K562 (cell line): Measurements from ENCODE around the gene CTSL. TPM values are rescaled to one million over a fixed set of nuclear protein-coding genes. Genes with fewer than 3 reads are reported as not detected.

ENCODE experiments used
- ATF2 ChIP-seq: sonication (generic); formaldehyde crosslinking; IDR thresholded peaks from 2 replicates; pipeline ENCODE4 v1.8.1; 2022; ENCODE audit warnings: missing genetic modification reagents
- BRCA1 ChIP-seq, 2 experiments: fragments of 450-650 bp in 1 of 2; sonication (generic) in 1 of 2; formaldehyde crosslinking in 1 of 2; IDR thresholded peaks; 2 replicates each; pipeline versions ENCODE4 v1.5.0 to v1.6.1; 2017 to 2020; ENCODE audit warnings: mild to moderate bottlenecking in 1 of 2, missing genetic modification reagents in 1 of 2
- E2F5 ChIP-seq: sonication (generic); formaldehyde crosslinking; IDR thresholded peaks from 2 replicates; pipeline ENCODE4 v1.8.0; 2022; ENCODE audit warnings: mild to moderate bottlenecking, missing genetic modification reagents
- ETV5 ChIP-seq: sonication (generic); formaldehyde crosslinking; IDR thresholded peaks from 2 replicates; pipeline ENCODE4 v1.4.0; 2020; ENCODE audit warnings: low read depth, mild to moderate bottlenecking, missing genetic modification reagents
- EWSR1 ChIP-seq: fragments of 450-650 bp; IDR thresholded peaks from 2 replicates; pipeline ENCODE4 v1.6.1; 2018; ENCODE audit warnings: borderline replicate concordance, mild to moderate bottlenecking, low read depth, moderate library complexity; ENCODE audit not compliant: partially characterized antibody
- FIP1L1 ChIP-seq: fragments of 200-400 bp; formaldehyde crosslinking; IDR thresholded peaks from 2 replicates; pipeline ENCODE4 v1.6.1; 2018; ENCODE audit warnings: mild to moderate bottlenecking, low read depth, low read length; ENCODE audit not compliant: poor library complexity, severe bottlenecking
- FOXJ3 ChIP-seq: sonication (generic); formaldehyde crosslinking; IDR thresholded peaks from 2 replicates; pipeline ENCODE4 v1.4.0; 2020; ENCODE audit warnings: mild to moderate bottlenecking, missing genetic modification reagents
- GATA2 ChIP-seq: sonication (generic); formaldehyde crosslinking; IDR thresholded peaks from 2 replicates; pipeline ENCODE4 v1.4.0; 2020; ENCODE audit warnings: mild to moderate bottlenecking, missing genetic modification reagents
- MCM5 ChIP-seq: fragments of 450-650 bp; IDR thresholded peaks from 2 replicates; pipeline ENCODE4 v1.6.1; 2016; ENCODE audit warnings: low read depth
- MYC ChIP-seq, 2 experiments: fragments of 250-450 bp in 1 of 2; sonication (Bioruptor Pico) in 1 of 2; IDR thresholded peaks; 2 replicates each; pipeline versions ENCODE4 v1.5.1 to v1.6.1; 2012 to 2021; ENCODE audit warnings: low read depth in 2 of 2, borderline replicate concordance in 1 of 2, improper control_type of control experiment in 1 of 2, low read length in 1 of 2, mild to moderate bottlenecking in 1 of 2, moderate library complexity in 1 of 2
- SMAD1 ChIP-seq: fragments of 150-350 bp; IDR thresholded peaks from 2 replicates; pipeline ENCODE4 v1.6.1; 2014; ENCODE audit warnings: low read length, low read depth; ENCODE audit not compliant: partially characterized antibody
- TCF7L2 ChIP-seq: fragments of 150-350 bp; IDR thresholded peaks from 2 replicates; pipeline ENCODE4 v1.6.1; 2016; ENCODE audit warnings: low read depth, mild to moderate bottlenecking, low read length, moderate library complexity
- TFE3 ChIP-seq: fragments of 450-650 bp; formaldehyde crosslinking; IDR thresholded peaks from 2 replicates; pipeline ENCODE4 v1.4.0; 2020; ENCODE audit warnings: mild to moderate bottlenecking, mixed read lengths
- TRIM25 ChIP-seq: fragments of 450-650 bp; IDR thresholded peaks from 2 replicates; pipeline ENCODE4 v1.7.0; 2016; ENCODE audit warnings: borderline replicate concordance
- USF2 ChIP-seq: sonication (generic); formaldehyde crosslinking; IDR thresholded peaks from 2 replicates; pipeline ENCODE4 v1.5.0; 2020; ENCODE audit warnings: missing genetic modification reagents
- ZBTB9 ChIP-seq: fragments of 450-650 bp; formaldehyde crosslinking; IDR thresholded peaks from 2 replicates; pipeline ENCODE4 v1.4.0; 2020; ENCODE audit warnings: mild to moderate bottlenecking, moderate library complexity
- ZC3H4 ChIP-seq: sonication (generic); formaldehyde crosslinking; IDR thresholded peaks from 2 replicates; pipeline ENCODE4 v1.9.0; 2021; ENCODE audit warnings: missing genetic modification reagents, borderline replicate concordance
- ZNF436 ChIP-seq: fragments of 250-450, 450-650 bp; sonication (Bioruptor Pico); formaldehyde crosslinking; IDR thresholded peaks from 2 replicates; pipeline ENCODE4 v1.7.0; 2020; ENCODE audit warnings: mild to moderate bottlenecking
- ZNF561 ChIP-seq: fragments of 450-650 bp; formaldehyde crosslinking; conservative IDR thresholded peaks from 2 replicates; pipeline ENCODE4 v1.4.0; 2020; ENCODE audit warnings: mild to moderate bottlenecking, moderate library complexity
- ZNF766 ChIP-seq: fragments of 200-800 bp; sonication (Bioruptor generic); conservative IDR thresholded peaks from 2 replicates; pipeline ENCODE4 v1.6.1; 2016; ENCODE audit warnings: missing genetic modification characterization, missing compliant biosample characterization
- polyA plus RNA-seq, 8 experiments: library from polyadenylated mRNA; depleted of rRNA in 4 of 8; stranded (reverse) in 5 of 8; unstranded in 3 of 8; fragments of >200 nt; fragmentation: Nextera tagmentation in 2 of 8; fragmentation: Illumina TruSeq in 1 of 8; extraction: Ambion mirVana in 2 of 8; extraction: Trizol in 1 of 8; gene quantifications; 2 replicates each; pipeline versions ENCODE4 v1.2.1 to v1.2.3, GENCODE V29; 2011 to 2014; ENCODE audit warnings: inconsistent platforms in 1 of 8, missing spikeins in 1 of 8
- total RNA-seq, 7 experiments: library from RNA; depleted of rRNA in 6 of 7; stranded (reverse); fragments of >200 nt in 6 of 7; fragmentation: Illumina TruSeq in 2 of 7; extraction: Trizol in 2 of 7; gene quantifications; 2 replicates each; pipeline versions ENCODE4 v1.2.1 to v1.2.3, GENCODE V29; 2011 to 2021; ENCODE audit warnings: low replicate concordance in 1 of 7

Gene CTSL
- total and polyA plus RNA-seq, 9 of the 15 experiments (the other 6 are each of a cell fraction or from before 2014, with no cell fraction given), result 55.9 to 165 (median 93.7) TPM

GRCh38 chr9:87714819-87715218 is 11.1 kb upstream of the CTSL start (continued):
- TF ChIP-seq ZNF436 (CRISPR knock-in tag), result no peak
- TF ChIP-seq ATF2 (CRISPR knock-in tag), result no peak
- no peak for TF ChIP-seq SMAD1
- no peak for TF ChIP-seq MCM5
- TF ChIP-seq ZNF766 (CRISPR knock-in tag), result peak; percentile 83
- TF ChIP-seq E2F5, result no peak
- TF ChIP-seq BRCA1 (IDR thresholded peaks at IDR 0.05), result no peak
- TF ChIP-seq BRCA1 (CRISPR knock-in tag; IDR thresholded peaks at IDR 0.05), result no peak
- peak; percentile 39; the same call in 1 of the 2 replicates for TF ChIP-seq GATA2
- no peak for TF ChIP-seq FOXJ3 (CRISPR knock-in tag)
- no peak for TF ChIP-seq ZC3H4 (CRISPR knock-in tag)
- no peak for TF ChIP-seq EWSR1
- no peak for TF ChIP-seq TCF7L2
- no peak for TF ChIP-seq MYC (IDR thresholded peaks at IDR 0.05; ENCODE audit: low read depth, low read length)
- no peak for TF ChIP-seq MYC (CRISPR knock-in tag; IDR thresholded peaks at IDR 0.05; ENCODE audit: borderline replicate concordance, low read depth)
- TF ChIP-seq ZBTB9 (CRISPR knock-in tag), result no peak
- no peak for TF ChIP-seq ETV5 (CRISPR knock-in tag)
- TF ChIP-seq FIP1L1, result no peak
- TF ChIP-seq TFE3 (CRISPR knock-in tag), result no peak
- no peak for TF ChIP-seq ZNF561 (CRISPR knock-in tag)
- no peak for TF ChIP-seq TRIM25
- TF ChIP-seq USF2, result no peak
